GM19099 (cell line): Measurements from ENCODE around the gene DTNBP1.

ENCODE experiments used
- POLR2A ChIP-seq: IDR thresholded peaks from 3 replicates; pipeline ENCODE4 v1.6.1; 2011; ENCODE audit warnings: low read depth; ENCODE audit not compliant: insufficient read length; ENCODE audit errors: extremely low read depth

Gene DTNBP1

DNA sequence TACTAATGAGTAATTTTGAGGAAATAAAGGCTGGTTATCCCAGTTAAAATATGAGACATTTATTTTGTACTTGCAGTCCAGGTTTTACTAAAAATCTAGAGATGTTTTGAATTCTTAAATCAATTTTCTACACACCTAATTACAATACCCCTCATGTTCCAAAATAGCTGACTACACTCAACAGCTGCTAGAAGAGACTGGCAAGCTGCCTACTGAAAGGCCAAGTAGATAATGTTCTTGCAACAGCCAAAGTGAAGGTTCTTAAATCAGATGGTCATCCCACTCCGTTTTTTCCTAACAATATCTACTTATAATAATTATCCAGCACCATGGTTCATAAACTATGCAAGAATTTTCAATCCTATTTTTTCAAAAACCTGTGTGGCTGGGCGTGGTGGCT is 69.0 kb downstream of the DTNBP1 start:
- TF ChIP-seq POLR2A: no peak

DNA sequence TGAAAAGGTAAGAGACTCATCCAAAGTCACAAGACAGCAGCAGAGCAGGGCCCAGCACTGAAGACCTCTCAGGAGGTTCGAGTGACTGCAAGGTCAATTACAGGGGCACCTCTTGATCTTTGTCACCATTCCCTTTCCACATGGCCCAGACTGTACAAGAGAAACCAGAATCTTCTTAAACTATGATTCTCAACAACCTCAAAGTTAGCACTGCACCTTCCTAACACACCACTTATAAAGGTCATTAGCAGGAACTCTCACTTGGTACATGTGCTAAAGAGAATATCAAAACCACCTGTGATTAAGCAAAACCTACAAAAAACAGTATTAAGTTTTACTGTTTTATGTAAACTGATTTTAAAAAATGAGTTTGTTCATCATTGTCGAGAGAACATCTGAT is 70.2 kb downstream of the DTNBP1 start:
- TF ChIP-seq POLR2A: no peak

GRCh38 chr6:15588971-15589634 is 73.7 kb downstream of the DTNBP1 start:
- TF ChIP-seq POLR2A: no peak

DNA sequence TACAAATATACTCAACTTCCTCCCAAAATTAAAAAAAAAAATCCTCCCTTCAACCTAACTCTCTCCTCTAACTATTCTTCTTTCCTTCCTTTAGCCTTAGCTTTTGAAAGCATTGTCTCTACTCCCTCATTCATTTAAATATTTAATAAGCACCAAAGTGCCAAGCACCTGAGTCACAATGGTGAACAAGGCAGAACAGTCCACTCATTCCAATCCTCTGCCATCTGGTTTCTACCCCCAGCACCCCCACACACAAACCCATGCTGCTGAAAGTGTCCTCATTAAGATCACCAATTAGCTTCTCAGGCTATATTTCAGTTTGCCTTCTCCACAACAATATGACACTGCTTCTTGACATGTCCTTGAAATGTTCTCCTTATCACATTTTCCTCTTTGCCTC is 76.3 kb downstream of the DTNBP1 start:
- no peak for TF ChIP-seq POLR2A

- no peak for TF ChIP-seq POLR2A
These were observed 77.0 kb downstream of the DTNBP1 start for GRCh38 chr6:15585760-15586214.

GRCh38 chr6:15582499-15582898 is 80.3 kb downstream of the DTNBP1 start:
- TF ChIP-seq POLR2A: no peak

- no peak for TF ChIP-seq POLR2A
These were observed 81.1 kb downstream of the DTNBP1 start for GRCh38 chr6:15581751-15582150.

- TF ChIP-seq POLR2A: no peak
These were observed 82.5 kb downstream of the DTNBP1 start for GRCh38 chr6:15580326-15580725.

GRCh38 chr6:15578716-15579391 is 84.0 kb downstream of the DTNBP1 start:
- TF ChIP-seq POLR2A: no peak

GRCh38 chr6:15577550-15578171 is 85.2 kb downstream of the DTNBP1 start:
- no peak for TF ChIP-seq POLR2A

DNA sequence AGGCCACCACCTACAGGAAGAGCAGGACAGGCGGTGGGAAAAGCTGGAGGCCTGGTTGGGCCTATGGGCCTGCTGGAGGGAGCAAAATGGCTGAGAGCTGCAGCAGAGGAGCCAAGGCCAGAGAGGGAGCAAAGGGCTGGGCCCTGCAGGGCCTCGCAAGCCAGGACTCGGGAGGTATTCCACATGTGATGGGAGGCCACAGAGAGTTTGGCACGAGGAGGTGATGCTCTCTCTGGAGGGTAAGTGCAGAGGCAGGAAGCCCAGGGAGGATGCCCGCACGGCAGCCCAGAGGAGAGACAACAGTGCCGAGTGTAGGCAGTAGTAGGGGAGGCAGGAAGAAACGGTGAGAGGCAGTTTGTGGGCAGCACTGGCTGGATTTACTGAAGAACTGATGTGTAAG is 85.7 kb downstream of the DTNBP1 start:
- no peak for TF ChIP-seq POLR2A

DNA sequence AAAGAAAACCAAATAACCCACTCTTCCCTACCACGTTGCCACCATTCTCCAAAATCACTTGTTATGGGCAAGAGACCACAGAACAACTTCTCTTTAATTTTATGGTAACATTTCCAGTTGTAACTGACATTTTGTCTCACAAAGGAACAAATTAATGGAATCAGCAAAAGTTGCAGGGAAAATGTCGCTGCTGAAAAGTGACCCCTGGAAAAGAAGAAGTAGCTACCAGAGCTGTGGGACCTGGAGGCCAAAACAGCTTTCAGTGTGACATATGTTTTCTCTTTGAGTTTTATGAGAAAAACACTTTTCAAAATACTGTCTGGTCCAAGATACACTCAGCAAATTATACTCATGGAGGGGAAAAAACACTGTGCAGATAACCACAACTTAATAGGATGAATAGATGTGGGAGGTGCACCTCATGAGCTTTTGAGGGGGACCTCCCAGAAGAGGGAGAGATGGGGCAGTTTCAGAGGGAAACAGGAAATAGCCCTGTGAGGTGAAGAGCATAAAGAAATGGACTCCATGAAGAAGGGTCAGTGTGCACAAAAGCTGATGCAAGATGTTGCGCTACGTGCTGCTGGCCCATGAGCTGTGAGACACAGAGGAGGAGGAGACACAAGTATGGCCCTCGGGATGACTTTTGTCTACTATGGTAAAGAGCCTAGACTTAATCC is 87.3 kb downstream of the DTNBP1 start:
- TF ChIP-seq POLR2A: no peak

- no peak for TF ChIP-seq POLR2A
These were observed 88.3 kb downstream of the DTNBP1 start for GRCh38 chr6:15574486-15574885.

DNA sequence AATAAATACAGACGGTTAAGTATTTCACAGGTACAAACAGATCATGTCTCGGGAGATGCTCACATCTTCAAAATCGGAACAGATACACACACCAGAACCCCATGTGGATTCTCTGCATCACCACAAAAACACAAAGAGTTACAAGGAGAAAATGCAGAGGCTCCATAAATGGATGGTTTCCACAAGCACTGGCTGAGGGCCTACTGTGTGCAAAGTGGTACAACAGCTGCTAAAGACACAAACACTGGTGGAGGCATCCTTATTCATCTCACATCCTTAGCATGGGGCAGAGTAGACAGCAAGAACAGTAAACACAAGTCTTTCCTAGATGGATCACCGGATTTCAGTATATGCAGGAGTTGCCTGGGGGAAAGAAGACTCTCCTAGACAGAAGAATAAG is 88.8 kb downstream of the DTNBP1 start:
- TF ChIP-seq POLR2A: no peak

DNA sequence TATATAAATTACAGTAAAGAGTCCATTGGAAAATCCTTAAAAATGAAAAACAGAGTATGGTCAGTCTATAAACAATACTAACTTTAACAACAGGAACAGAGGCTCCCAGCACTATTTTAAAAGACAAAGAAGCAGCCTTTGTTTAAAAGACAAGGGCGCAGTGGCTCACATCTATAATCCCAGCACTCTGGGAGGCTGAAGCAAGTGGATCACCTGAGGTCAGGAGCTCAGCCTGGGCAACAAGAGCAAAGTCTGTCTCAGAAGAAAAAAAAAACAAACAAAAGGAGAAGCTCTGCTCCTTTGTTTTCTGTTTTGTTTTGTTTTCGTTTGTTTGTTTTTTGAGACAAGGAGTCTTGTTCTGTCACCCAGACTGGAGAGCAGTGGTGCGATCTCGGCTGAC is 89.4 kb downstream of the DTNBP1 start:
- TF ChIP-seq POLR2A: no peak
